ENCODE data around the gene SLC39A12. TPM values are rescaled to one million over a fixed set of nuclear protein-coding genes. Genes with fewer than 3 reads are reported as not detected.

The SLC39A12 gene
- total RNA-seq, 1 donor = not detected

GRCh38 chr10:17984056-17984455 lies 32.3 kb downstream of the SLC39A12 start:
- no peak for TF ChIP-seq CTCF (IDR thresholded peaks at IDR 0.05; ENCODE audit: insufficient read depth, low read depth, low read length)
- peak; percentile 15 for DNase-seq (ENCODE audit: low read depth)
- no peak overlapping the region for H3K4me3 ChIP-seq (ENCODE audit: low read depth, low read length)

DNA sequence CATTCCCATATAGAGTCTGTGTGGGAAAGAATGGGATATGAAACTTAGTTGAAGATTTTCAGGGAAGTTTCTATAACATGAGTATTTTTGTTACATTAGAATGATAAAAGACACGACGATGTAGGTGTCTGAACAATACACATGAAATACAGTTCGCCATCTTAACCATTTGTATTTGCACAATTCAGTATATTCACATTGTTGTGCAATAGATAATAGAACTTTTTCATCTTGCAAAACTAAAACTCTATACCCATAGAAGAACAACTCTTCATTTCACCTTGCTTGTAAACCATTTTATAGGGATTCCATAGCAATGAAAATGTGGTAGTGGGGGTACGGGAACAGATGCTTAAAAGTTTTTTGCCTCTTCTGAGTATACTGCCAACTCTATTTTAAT lies 32.8 kb downstream of the SLC39A12 start:
- TF ChIP-seq CTCF (IDR thresholded peaks at IDR 0.05; ENCODE audit: insufficient read depth, low read depth, low read length) = no peak
- DNase-seq (ENCODE audit: low read depth) = no peak

GRCh38 chr10:17989908-17990767 lies 38.4 kb downstream of the SLC39A12 start:
- TF ChIP-seq CTCF (IDR thresholded peaks at IDR 0.05; ENCODE audit: insufficient read depth, low read depth, low read length) = no peak

More for the DNA sequence above, 32.8 kb downstream of the SLC39A12 start:
- H3K4me3 ChIP-seq (ENCODE audit: low read depth, low read length) = no peak overlapping the region

DNA sequence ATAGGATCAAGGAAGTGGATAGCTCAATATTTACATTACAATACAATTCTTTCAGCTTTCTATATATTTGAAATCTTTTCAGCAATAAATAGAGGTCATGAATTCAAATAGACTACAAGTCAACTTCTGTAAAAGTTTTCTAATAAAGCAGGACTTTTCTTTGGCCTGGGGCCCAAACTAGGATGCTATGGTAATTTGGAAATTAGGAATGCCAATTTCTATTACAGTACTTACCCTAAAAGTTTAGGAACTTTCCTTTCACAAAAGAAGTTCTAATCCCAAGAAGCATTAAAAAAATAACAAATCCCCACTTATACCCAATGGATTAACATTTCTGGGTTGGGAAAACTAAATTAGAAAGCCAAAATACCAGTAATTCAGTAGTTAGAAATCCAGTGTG lies 40.5 kb downstream of the SLC39A12 start:
- no peak for DNase-seq (ENCODE audit: low read depth)
- no peak for TF ChIP-seq CTCF (IDR thresholded peaks at IDR 0.05; ENCODE audit: insufficient read depth, low read depth, low read length)
- H3K4me3 ChIP-seq (ENCODE audit: low read depth, low read length) = no peak overlapping the region

More at GRCh38 chr10:17989908-17990767, 38.4 kb downstream of the SLC39A12 start:
- no peak overlapping the region for H3K4me3 ChIP-seq (ENCODE audit: low read depth, low read length)
- peak; percentile 24 for DNase-seq (ENCODE audit: low read depth)

DNA sequence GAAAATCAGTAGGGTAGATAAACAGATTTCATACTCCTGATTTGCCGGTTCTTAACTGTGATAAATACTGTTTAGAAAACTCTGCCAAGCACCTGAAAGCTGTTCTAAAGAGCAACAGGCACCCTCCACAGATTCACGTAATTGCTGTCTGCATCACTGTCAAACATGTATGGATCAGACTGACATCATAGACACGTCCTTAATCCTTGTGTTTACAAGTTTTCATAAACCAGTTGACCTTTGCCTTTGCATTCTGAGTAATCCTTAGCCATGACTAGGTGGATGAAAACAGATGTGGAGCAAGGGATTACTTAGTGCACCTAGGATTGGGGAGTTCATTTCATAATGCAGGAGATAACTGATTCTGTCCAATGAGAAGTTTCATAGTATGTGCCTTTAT lies 41.6 kb downstream of the SLC39A12 start:
- no peak for TF ChIP-seq CTCF (IDR thresholded peaks at IDR 0.05; ENCODE audit: insufficient read depth, low read depth, low read length)
- no peak overlapping the region for H3K4me3 ChIP-seq (ENCODE audit: low read depth, low read length)
- peak; percentile 43 for DNase-seq (ENCODE audit: low read depth)

DNA sequence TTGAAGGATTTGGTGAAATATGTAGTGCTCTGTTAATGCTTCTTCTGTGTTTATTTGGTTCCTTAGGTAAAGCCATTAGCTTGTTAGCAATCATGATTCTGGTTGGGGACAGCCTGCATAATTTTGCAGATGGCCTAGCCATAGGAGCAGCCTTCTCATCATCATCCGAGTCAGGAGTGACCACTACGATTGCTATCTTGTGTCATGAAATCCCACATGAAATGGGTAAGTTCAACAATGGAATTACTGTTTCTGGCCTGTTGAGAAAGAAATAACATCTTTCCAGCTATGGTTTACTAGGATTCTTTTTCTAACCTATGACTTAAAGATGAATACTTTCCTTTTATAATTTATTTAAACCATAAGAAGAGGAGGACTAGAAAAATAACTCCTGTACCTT lies 48.9 kb downstream of the SLC39A12 start:
- no peak overlapping the region for H3K4me3 ChIP-seq (ENCODE audit: low read depth, low read length)
- DNase-seq (ENCODE audit: low read depth) = no peak
- no peak for TF ChIP-seq CTCF (IDR thresholded peaks at IDR 0.05; ENCODE audit: insufficient read depth, low read depth, low read length)

GRCh38 chr10:18005445-18005780 lies 53.7 kb downstream of the SLC39A12 start:
- no peak overlapping the region for H3K4me3 ChIP-seq (ENCODE audit: low read depth, low read length)
- no peak for TF ChIP-seq CTCF (IDR thresholded peaks at IDR 0.05; ENCODE audit: insufficient read depth, low read depth, low read length)
- no peak for DNase-seq (ENCODE audit: low read depth)

Measured in fibroblast of villous mesenchyme (primary cell).